MM.1S (cell line): ENCODE results near the gene GJB6.

Source experiments
- CTCF ChIP-seq: fragments of 300-600 bp; sonication (generic); IDR thresholded peaks from 2 replicates; pipeline ENCODE4 v1.5.1; 2016; ENCODE audit warnings: antibody characterized with exemption, low read length, mixed read lengths
- EZH2 ChIP-seq: fragments of 300-600 bp; sonication (generic); optimal IDR thresholded peaks from 2 replicates; pipeline ENCODE3; 2017; ENCODE audit warnings: low read depth, mild to moderate bottlenecking, antibody characterized with exemption, low read length, mixed read lengths
- EZH2phosphoT487 ChIP-seq: fragments of 300-600 bp; sonication (generic); IDR thresholded peaks from 2 replicates; pipeline ENCODE4 v1.6.1; 2018; ENCODE audit warnings: antibody characterized with exemption, low read length

- no peak for TF ChIP-seq CTCF
- no peak for TF ChIP-seq EZH2
- no peak for TF ChIP-seq EZH2phosphoT487
Measured at GRCh38 chr13:20247963-20248362, 15.8 kb upstream of the GJB6 start.
